GM23248 (cell line): Measurements from ENCODE around the gene CCDC127. TPM values are rescaled to one million over a fixed set of nuclear protein-coding genes. Genes with fewer than 3 reads are reported as not detected.

Experiments
- DNase-seq: peaks from one replicate; pipeline ENCODE4 v3.0.0-alpha.2; 2015
- H2AFZ ChIP-seq: fragments of 200-600 bp; sonication (generic); 2 replicates; pipeline ENCODE4 v1.6.1; 2016; ENCODE audit warnings: antibody characterized with exemption
- H3F3A ChIP-seq: fragments of 200-600 bp; sonication (generic); 2 replicates; pipeline ENCODE4 v1.6.1; 2016; ENCODE audit warnings: mild to moderate bottlenecking, antibody characterized with exemption, mixed run types; ENCODE audit not compliant: insufficient read depth
- H3K27ac ChIP-seq: fragments of 200-600 bp; sonication (generic); 2 replicates; pipeline ENCODE4 v1.5.1; 2016; ENCODE audit warnings: mild to moderate bottlenecking
- H3K27me3 ChIP-seq: fragments of 200-600 bp; sonication (generic); replicated peaks from 2 replicates; pipeline ENCODE4 v1.6.1; 2016; ENCODE audit warnings: mild to moderate bottlenecking; ENCODE audit not compliant: insufficient read depth
- H3K36me3 ChIP-seq: fragments of 200-600 bp; sonication (generic); 2 replicates; pipeline ENCODE4 v1.6.1; 2016; ENCODE audit warnings: low read depth, mild to moderate bottlenecking
- H3K4me1 ChIP-seq: fragments of 200-600 bp; sonication (generic); 2 replicates; pipeline ENCODE4 v1.6.1; 2016; ENCODE audit warnings: mild to moderate bottlenecking; ENCODE audit not compliant: insufficient read depth
- H3K4me2 ChIP-seq: fragments of 200-600 bp; sonication (generic); one replicate; pipeline ENCODE4 v1.6.1; 2016; ENCODE audit warnings: mild to moderate bottlenecking; ENCODE audit not compliant: unreplicated experiment
- H3K4me3 ChIP-seq: fragments of 200-600 bp; sonication (generic); 2 replicates; pipeline ENCODE4 v1.5.1; 2016; ENCODE audit warnings: mild to moderate bottlenecking
- H3K79me2 ChIP-seq: fragments of 200-600 bp; sonication (generic); 2 replicates; pipeline ENCODE4 v1.6.1; 2016; ENCODE audit warnings: mild to moderate bottlenecking; ENCODE audit not compliant: insufficient read depth
- H3K9ac ChIP-seq: fragments of 200-600 bp; sonication (generic); 2 replicates; pipeline ENCODE4 v1.6.1; 2016; ENCODE audit warnings: mild to moderate bottlenecking
- H3K9me2 ChIP-seq: fragments of 200-600 bp; sonication (generic); 2 replicates; pipeline ENCODE4 v1.6.1; 2016; ENCODE audit warnings: mixed run types, mild to moderate bottlenecking, moderate library complexity; ENCODE audit not compliant: insufficient read depth
- H3K9me3 ChIP-seq: fragments of 200-600 bp; sonication (generic); one replicate; pipeline ENCODE4 v1.6.1; 2017; ENCODE audit warnings: low read depth
- H4K20me1 ChIP-seq: fragments of 200-600 bp; sonication (generic); 2 replicates; pipeline ENCODE4 v1.6.0; 2016; ENCODE audit not compliant: insufficient read depth
- EZH2 ChIP-seq: fragments of 200-600 bp; sonication (generic); IDR thresholded peaks from 2 replicates; pipeline ENCODE4 v1.6.1; 2018; ENCODE audit warnings: antibody characterized with exemption, mild to moderate bottlenecking; ENCODE audit not compliant: insufficient read depth, poor library complexity, severe bottlenecking
- EZH2phosphoT487 ChIP-seq: fragments of 200-600 bp; sonication (generic); IDR thresholded peaks from 2 replicates; pipeline ENCODE4 v1.6.1; 2018; ENCODE audit warnings: antibody characterized with exemption, moderate library complexity, mild to moderate bottlenecking, low read depth; ENCODE audit not compliant: insufficient read depth
- WGBS, 2 experiments: methylation state at CpG; one replicate each; pipeline ENCODE4 v1.1.6; 2015 to 2017; ENCODE audit warnings: low lambda C conversion rate in 2 of 2, low coverage in 1 of 2; ENCODE audit errors: missing lambda C conversion rate in 2 of 2; 5-methylcytosine and 5-hydroxymethylcytosine counted together
- in situ Hi-C: fragments of 300-500 bp; cut with MboI; formaldehyde crosslinking; loops from 2 replicates; pipeline ENCODE4 v1.15.0; 2020
- polyA plus RNA-seq: library from polyadenylated mRNA; unstranded; fragments of >200 nt; fragmentation: Nextera tagmentation; extraction: Ambion mirVana; gene quantifications from 2 replicates; pipeline ENCODE4 v1.2.1, GENCODE V29; 2016
- total RNA-seq: library from RNA; depleted of rRNA; stranded (reverse); fragments of >200 nt; shearing (Covaris generic); gene quantifications from 2 replicates; pipeline ENCODE4 v1.2.3, GENCODE V29; 2014

Gene CCDC127
- total and polyA plus RNA-seq, 2 experiments from 2014 or later: 6.3 to 11.3 TPM

- Histone ChIP-seq H3F3A (no peaks in the 10 kb centered on the region), H3K27me3 (no peaks in the 10 kb centered on the region; the same call in 1 of the 2 replicates), H2AFZ (peak overlapping the region; percentile 49; the same call in 1 of the 2 replicates)
These were observed 30.1 kb downstream of the CCDC127 start for GRCh38 chr5:187617-188451.

GRCh38 chr5:187042-187431, 30.9 kb downstream of the CCDC127 start:
- Histone ChIP-seq H3K9me3 (no peaks in the 10 kb centered on the region), H2AFZ (no peak overlapping the region), H3K36me3 (no peaks in the 10 kb centered on the region), H3K27ac (no peak overlapping the region), H3K27me3 (no peaks in the 10 kb centered on the region; the same call in 1 of the 2 replicates), H3K4me1 (peaks cover 4% of the 10 kb centered on the region; the same call in 1 of the 2 replicates), H3K79me2 (no peaks in the 10 kb centered on the region), H3K4me2 (no peak overlapping the region), H4K20me1 (no peaks in the 10 kb centered on the region), H3K9ac (no peak overlapping the region), H3K9me2 (no peaks in the 10 kb centered on the region), H3F3A (no peaks in the 10 kb centered on the region), H3K4me3 (no peak overlapping the region)
- WGBS, 2 experiments: 79 to 80% methylated on average over 13 of the region's 13 CpGs
- in situ Hi-C loops: no loop called here
- DNase-seq: no peak
- TF ChIP-seq EZH2phosphoT487 (no peak), EZH2 (no peak)

More at GRCh38 chr5:187617-188451, 30.1 kb downstream of the CCDC127 start:
- WGBS, 2 experiments: 49 to 55% methylated on average over 17 to 21 of the region's 21 CpGs
- peak overlapping the region; percentile 33; the same call in 1 of the 2 replicates for H3K4me3 ChIP-seq
- H3K27ac ChIP-seq: no peak overlapping the region
- H3K9me2 ChIP-seq: no peaks in the 10 kb centered on the region
- in situ Hi-C loops: no loop called here
- peak overlapping the region; percentile 72 for H3K4me2 ChIP-seq
- H3K4me1 ChIP-seq: peaks cover 4% of the 10 kb centered on the region; the same call in 1 of the 2 replicates
- TF ChIP-seq EZH2 (no peak), EZH2phosphoT487 (no peak)
- H3K9ac ChIP-seq: 0 out of 2 replicates have a peak overlapping the region, but pooled peaks have one; percentile 31
- H3K9me3 ChIP-seq: no peaks in the 10 kb centered on the region
- DNase-seq: peak; percentile 21
- no peaks in the 10 kb centered on the region for H3K36me3 ChIP-seq
- no peaks in the 10 kb centered on the region for H3K79me2 ChIP-seq
- no peaks in the 10 kb centered on the region for H4K20me1 ChIP-seq

- Histone ChIP-seq H3K27me3 (no peaks in the 10 kb centered on the region; the same call in 1 of the 2 replicates), H3K4me3 (no peak overlapping the region), H2AFZ (no peak overlapping the region), H3K36me3 (no peaks in the 10 kb centered on the region), H3K9me2 (no peaks in the 10 kb centered on the region), H3K4me2 (no peak overlapping the region), H3K9ac (no peak overlapping the region), H3K27ac (no peak overlapping the region), H3K9me3 (no peaks in the 10 kb centered on the region), H3K4me1 (peaks cover 4% of the 10 kb centered on the region; the same call in 1 of the 2 replicates), H3F3A (no peaks in the 10 kb centered on the region), H3K79me2 (no peaks in the 10 kb centered on the region), H4K20me1 (no peaks in the 10 kb centered on the region)
- DNase-seq: no peak
- TF ChIP-seq EZH2phosphoT487: no peak
- TF ChIP-seq EZH2: no peak
- in situ Hi-C loops: no loop called here
- 74 to 80% methylated on average over 19 to 28 of the region's 28 CpGs for WGBS, 2 experiments
These were observed 31.6 kb downstream of the CCDC127 start for GRCh38 chr5:186091-187041.
